Dedifferentiated amniotic fluid mesenchymal stem cell (primary cell): ENCODE measurements around the gene GPM6B.
"Not testable (repeated sequence)": the region's sequence is repeated elsewhere in the genome, so short reads cannot be mapped to it uniquely, and the experiment has no call there.

ENCODE experiments used
- DNase-seq: peaks from one replicate; pipeline ENCODE4 v3.0.0-alpha.2; 2016; ENCODE audit errors: extremely low spot score

GPM6B gene

GRCh38 chrX:13764765-13765164, 52.1 kb downstream of the GPM6B start:
- no peak for DNase-seq

- DNase-seq, result no peak
Observed at GRCh38 chrX:13764281-13764680, 52.6 kb downstream of the GPM6B start.

GRCh38 chrX:13763489-13763888, 53.4 kb downstream of the GPM6B start:
- no peak for DNase-seq

DNA sequence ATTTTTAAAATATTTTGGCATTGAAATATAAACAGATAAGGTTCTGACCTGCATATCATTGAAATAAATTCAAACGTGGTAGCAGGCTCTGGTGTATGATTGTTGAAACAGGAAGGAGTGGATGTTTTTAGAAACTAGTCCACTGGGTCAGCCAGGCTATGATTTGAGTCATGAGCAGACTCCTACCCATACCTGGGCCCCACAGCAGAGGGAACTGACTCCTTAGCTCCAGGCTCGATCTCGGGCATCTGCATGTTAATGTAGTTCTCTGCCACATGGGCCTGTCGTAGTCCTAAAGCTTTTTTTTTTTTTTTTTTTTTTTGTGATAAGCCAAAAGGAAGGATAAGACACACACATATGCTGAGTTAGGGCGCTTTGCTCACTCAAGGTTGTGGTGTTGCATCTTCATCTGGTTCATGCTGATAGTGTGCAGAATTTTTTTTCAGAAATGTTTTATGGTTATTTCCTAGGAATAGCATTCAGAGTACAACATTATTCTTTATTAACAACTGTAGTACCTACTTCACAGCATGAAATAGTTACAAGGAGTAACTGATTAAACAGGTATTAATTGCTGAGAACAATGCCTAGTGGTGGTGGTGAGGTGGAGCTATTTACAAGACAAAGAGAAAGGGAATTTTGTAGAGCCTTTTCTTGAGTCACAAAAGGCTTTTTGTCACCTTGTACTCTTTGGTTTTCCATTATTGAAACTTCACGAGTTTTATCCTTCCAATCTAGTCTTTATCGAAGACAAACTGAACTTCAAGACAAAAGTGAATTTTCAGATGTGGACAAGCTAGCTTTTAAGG, 55.1 kb downstream of the GPM6B start:
- no peak for DNase-seq

DNA sequence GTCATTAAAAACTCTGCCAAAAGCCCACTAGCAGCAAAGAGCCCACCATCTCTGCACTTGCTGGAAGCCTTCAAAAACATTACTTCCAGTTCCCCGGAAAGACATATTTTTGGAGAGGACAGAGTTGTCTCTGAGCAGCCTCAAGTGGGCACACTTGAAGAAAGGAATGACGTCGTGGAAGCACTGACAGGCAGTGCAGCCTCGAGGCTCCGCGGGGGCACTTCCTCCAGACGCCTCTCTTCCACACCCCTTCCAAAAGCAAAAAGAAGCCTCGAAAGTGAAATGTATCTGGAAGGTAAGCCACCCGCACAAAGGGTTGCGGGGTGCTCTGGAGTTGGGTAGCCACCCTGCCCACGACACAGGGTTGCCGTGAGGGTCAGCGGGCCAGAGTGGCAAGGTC, 56.5 kb downstream of the GPM6B start:
- DNase-seq, result no peak

- DNase-seq, result no peak
Observed at GRCh38 chrX:13759152-13759718, 57.7 kb downstream of the GPM6B start.

DNA sequence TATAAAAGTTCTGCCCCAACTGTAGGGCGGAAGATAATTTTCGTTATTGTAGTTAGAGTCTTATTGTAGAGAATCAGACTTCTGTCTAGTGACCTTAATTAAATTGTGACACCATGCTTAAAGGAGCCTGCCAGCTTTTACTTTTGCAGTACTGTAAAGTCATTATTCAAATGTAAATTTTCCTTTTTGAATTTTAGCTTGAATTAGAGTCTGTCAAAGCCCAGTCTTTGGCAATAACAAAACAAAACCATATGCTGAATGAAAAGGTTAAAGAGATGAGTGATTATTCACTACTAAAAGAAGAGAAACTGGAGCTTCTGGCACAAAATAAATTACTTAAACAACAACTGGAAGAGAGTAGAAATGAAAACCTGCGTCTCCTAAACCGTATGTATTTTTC, 60.5 kb downstream of the GPM6B start:
- no peak for DNase-seq

DNA sequence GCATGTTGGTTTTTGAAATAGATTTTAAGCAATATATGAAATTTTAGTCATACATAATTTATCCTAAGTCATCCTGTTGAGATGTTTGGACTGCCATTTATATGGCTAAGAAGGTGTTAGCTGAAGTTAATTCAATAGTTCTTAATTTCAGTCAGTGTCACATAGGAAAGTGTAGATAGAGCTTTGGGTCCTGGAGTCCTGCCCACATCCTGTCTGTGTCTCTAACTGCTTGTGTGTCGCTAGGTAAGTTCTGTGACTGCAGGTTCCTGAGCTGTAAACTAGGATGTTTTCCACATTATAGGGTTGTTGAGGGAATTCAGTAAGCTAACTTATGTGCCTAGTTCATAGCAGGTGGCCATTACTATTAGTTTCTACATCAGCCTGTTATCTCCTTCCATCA, 61.6 kb downstream of the GPM6B start:
- no peak for DNase-seq

GRCh38 chrX:13754765-13755164, 62.1 kb downstream of the GPM6B start:
- DNase-seq, result no peak

- DNase-seq, result no peak
Observed at GRCh38 chrX:13752646-13753045, 64.2 kb downstream of the GPM6B start.

DNA sequence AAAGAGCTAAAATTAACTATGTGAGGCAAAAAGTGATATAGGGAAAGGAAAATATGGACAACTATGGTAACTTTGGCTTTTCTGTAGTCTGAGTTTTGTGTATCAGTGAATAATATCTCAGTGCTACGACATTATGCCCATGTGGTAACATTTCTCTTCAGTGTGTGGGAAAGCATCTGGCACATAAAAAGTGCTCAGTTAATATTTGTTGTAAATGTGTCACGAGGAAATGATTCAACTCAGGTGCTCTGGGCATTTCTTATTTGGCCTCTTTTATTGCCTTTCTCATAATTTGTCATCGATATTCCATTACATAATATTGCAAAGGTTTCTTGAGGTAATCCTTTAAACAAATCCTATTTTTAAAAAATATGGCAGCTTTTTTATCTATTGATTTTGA, 64.8 kb downstream of the GPM6B start:
- no peak for DNase-seq

DNA sequence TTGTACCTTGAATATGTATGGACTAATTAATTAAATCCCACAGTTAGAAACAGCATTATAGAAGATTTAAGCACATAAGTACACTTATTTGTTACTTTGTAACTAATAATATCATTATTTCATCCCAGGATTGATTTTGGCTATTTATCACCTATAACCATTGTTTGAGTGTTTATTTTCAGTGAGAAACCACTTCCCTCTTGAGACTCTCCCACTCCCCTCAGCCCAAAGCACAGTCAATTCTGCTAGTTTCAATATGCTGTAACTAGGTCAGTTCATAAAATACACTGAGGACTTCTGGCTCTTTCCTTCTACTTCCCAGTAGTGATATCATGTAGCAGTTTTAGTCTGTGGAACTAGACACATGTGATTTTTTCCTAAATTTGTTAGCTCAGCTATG, 66.1 kb downstream of the GPM6B start:
- DNase-seq, result no peak

DNA sequence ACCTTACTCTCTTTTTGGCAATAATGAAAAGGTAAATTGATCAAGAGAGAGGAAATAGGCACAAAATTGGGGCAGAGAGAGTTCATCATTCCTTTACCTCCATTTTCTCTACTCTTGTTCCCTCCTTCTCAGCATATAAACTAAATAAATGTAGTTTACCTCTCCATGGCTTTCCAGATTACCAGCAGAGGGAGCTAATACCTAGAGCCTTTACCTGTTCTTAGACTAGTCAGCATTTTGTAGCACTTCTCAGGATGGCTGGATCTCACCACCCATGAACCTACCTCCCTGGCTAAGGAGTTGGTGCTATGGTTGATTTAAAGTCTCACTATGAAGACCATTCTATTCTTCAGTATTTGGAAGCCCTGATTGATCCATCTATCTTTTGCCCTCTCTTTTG, 66.7 kb downstream of the GPM6B start:
- no peak for DNase-seq

GRCh38 chrX:13748486-13748885, 68.4 kb downstream of the GPM6B start:
- no peak for DNase-seq

DNA sequence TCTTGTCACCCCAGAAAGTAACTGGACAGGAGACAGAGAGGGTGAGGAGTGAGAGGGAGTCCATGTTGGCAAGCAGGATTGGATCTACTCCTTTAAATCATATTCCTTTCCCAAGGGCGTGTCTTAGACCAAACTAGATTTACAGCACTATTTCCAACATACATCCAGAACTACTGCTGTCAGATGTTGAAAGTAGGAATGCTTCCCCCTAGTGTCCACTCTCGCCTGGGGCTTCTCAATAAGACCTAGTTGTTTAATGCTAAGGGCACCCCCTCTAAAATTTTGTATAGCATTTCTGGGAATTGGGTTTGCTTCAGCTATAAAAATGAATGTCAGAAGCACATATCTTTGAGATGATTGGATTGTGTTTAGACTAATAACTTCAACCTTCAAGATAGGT, 69.1 kb downstream of the GPM6B start:
- peak; percentile 33 for DNase-seq

DNA sequence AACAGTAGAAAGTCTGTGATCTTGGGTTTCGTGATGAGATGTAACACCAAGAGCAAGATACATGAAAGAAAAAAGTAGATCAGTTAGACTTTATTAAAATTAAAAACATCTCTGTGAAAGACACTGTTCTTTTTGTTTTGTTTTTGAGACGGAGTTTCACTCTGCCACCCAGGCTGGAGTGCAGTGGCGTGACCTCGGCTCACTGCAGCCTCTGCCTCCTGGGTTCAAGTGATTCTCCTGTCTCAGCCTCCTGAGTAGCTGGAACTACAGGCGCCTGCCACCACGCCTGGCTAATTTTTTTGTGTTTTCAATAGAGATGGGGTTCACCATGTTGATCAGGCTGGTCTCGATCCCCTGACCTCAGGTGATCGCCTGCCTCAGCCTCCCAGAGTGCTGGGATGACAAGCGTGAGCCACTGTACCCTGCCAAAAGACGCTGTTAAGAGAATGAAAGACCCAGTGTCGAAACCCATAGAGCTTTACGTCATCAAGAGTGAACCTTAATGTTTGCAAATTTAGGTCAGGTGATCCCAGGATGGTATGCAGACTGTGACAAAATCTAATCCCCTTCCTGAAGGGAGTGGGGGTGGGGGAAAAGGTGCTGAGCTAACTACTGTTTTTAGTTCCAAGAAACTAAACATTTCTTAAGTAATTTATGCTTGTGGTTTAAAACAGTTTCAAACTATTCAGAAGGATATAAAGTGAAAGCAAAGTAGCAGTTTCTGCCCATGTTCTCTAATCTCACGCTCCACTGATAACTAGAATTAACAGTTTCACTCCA, 74.3 kb downstream of the GPM6B start:
- no peak for DNase-seq

DNA sequence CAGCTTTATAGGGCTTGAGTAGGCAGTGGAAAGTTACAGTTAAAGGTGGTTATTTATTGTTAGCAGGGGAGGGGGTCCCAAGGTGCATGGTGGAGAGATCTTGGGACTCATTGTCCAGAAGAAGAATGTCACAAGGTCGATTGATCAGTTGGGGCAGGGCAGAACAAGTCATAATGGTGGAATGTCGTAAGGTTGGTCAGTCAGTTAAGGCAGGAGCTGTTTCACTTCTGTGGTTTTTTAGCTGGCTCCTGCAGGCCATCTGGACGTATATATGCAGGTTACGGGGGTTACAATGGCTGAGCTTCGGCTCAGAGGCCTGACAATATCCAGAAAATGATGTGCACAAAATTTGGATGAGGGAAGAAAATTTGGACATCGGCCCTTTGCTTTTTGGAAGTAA, 75.2 kb downstream of the GPM6B start:
- no peak for DNase-seq

GRCh38 chrX:13734278-13735172, 82.4 kb downstream of the GPM6B start, which contains the start of the genes OFD1 and TRAPPC2:
Gene OFD1, plus strand, starts transcription at chrX:13734748. Its CDS starts 324 bp downstream, at chrX:13735072.
Gene TRAPPC2, minus strand, starts transcription at chrX:13734620. Its CDS starts 14,657 bp downstream, at chrX:13719963.
- DNase-seq, result peak; percentile 95

GRCh38 chrX:13733506-13733905, 83.4 kb downstream of the GPM6B start:
- DNase-seq, result no peak

- no peak for DNase-seq
Observed at GRCh38 chrX:13732246-13733067, 84.4 kb downstream of the GPM6B start.

- not testable (repeated sequence) for DNase-seq
Observed at GRCh38 chrX:13730523-13730922, 86.4 kb downstream of the GPM6B start.
